ENCODE results near the gene RPS10.

The RPS10 gene

DNA sequence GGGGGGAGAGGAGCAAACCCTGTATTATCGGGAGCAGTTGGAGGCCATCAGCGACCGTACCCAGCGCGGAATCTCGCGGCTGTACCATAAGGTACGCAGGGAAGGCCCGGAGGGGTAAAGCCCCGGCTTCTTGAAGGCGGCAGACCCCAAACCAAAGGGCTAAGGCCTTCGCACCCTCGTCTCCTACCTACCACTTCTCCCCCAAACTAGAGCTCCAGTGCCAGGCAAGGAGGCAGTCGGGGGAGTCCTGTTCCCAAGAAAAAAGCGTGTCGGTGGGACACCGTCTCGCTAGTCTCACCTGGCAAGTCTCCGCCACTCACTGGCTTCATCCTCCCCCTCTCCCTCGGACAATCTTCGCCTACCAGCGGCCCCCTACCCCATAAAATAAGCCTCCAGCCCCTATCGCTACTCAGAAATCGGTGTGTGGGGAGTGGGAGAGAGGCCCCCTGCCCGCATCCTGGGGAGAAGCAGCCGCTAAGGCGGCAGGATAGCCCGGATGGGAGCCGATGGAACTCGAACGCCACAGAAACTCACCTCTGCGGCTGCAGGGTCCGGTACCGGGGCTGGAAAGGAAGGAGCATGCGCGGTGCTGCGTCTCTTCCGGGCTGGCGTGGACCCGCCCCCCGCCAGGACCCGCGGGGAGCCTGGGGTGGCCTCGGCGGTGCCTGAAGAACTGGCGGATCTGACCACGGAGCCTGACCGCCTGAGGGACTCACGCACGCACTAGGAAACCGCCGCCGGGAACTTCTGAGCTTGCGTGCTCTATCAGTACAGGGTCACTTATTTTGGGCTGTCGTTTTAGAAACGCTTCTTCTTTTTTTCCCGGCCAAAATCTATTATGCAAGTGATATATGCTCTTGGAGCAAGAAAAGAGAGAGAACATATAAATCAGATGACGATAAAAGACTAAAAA, at the start of gene RPS10:
TSS of gene RPS10 (minus strand) at position 572 of the 913 bp plus-strand sequence. CDS start 848 bp downstream, outside the sequence.
- intact Hi-C loops (cut with DNase I): loop anchor here (5.0 kb wide), 1 partner anchor 182 kb away; no protein-coding TSS in a partner anchor
- peak; percentile 87 to 99 (median 92) for DNase-seq

- DNase-seq: peak in 2 of 10 donors; percentile 36 to 50
- intact Hi-C loops (cut with DNase I): no loop called here
Observed at GRCh38 chr6:34475238-34475682, 49.4 kb upstream of the RPS10 start.

DNA sequence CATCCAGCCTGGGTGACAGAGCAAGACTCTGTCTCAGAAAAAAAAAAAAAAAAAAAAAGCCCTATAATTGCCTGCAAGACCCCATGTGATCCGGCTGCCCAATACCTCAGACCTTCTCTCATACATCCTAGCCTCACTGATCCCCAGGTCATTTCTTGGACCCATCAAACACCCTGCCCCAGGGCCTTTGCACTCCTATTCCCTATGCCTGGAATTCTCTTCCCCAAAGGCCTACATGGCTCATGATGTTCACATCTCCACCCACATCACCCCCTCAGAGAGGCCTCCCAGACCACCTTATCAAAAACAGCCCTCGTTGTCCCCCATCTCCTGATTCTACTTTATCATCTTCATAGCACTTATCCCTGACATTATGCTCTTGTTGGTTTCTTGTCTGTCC, 48.9 kb upstream of the RPS10 start:
- intact Hi-C loops (cut with DNase I): no loop called here
- no peak for DNase-seq

GRCh38 chr6:34473967-34474366, 48.1 kb upstream of the RPS10 start:
- intact Hi-C loops (cut with DNase I): no loop called here

GRCh38 chr6:34472425-34472824, 46.6 kb upstream of the RPS10 start:
- no peak for DNase-seq
- intact Hi-C loops (cut with DNase I): no loop called here

More at GRCh38 chr6:34473967-34474366, 48.1 kb upstream of the RPS10 start:
- no peak for DNase-seq

- intact Hi-C loops (cut with DNase I): no loop called here
- peak in 1 of 10 donors; percentile 74 for DNase-seq
Observed at GRCh38 chr6:34469499-34469898, 43.6 kb upstream of the RPS10 start.

DNA sequence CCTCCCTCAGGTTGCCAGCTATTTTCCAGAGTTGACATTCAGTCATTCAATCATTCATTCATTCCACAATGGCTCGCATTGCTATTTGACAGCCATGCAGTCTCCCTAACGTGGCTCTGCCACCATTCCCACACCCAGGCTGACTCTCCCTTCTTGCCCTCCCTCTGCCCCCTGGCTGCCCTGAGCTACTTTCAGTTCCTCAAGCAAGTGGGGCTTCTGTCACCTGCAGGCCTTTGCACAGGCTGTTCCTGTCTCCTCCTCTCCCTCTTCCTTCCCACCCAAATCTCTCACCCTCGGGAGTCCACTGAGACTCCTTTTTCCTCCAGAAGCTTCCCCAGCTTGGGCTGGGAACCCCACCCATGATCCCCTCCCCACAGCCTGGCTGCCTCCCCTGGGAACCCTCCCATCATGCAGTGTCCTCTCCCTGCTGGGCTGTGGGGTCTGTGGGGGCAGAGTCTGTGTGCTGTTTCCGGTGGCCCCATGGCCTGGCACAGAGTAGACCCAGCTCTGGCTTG, 42.6 kb upstream of the RPS10 start:
- peak in 1 of 10 donors; percentile 64 for DNase-seq
- intact Hi-C loops (cut with DNase I): no loop called here

GRCh38 chr6:34466242-34467185, 40.6 kb upstream of the RPS10 start:
- intact Hi-C loops (cut with DNase I): no loop called here
- peak in 2 of 10 donors; percentile 75 to 87 for DNase-seq

- intact Hi-C loops (cut with DNase I): no loop called here
- DNase-seq: peak in 9 of 10 donors; percentile 19 to 96 (median 75)
Observed at GRCh38 chr6:34465531-34466241, 39.8 kb upstream of the RPS10 start, which contains the start of gene PACSIN1. TSS of gene PACSIN1 (plus strand) at chr6:34466076. CDS start at chr6:34526306, 60,230 bp downstream.

- intact Hi-C loops (cut with DNase I): loop anchor here (5.0 kb wide), 1 partner anchor 143 kb away; no protein-coding TSS in a partner anchor
- peak in 1 of 10 donors; percentile 27 for DNase-seq
Observed at GRCh38 chr6:34463849-34464248, 38.0 kb upstream of the RPS10 start.

GRCh38 chr6:34463299-34463698, 37.4 kb upstream of the RPS10 start:
- intact Hi-C loops (cut with DNase I): loop anchor here (5.0 kb wide), 1 partner anchor 144 kb away; no protein-coding TSS in a partner anchor

DNA sequence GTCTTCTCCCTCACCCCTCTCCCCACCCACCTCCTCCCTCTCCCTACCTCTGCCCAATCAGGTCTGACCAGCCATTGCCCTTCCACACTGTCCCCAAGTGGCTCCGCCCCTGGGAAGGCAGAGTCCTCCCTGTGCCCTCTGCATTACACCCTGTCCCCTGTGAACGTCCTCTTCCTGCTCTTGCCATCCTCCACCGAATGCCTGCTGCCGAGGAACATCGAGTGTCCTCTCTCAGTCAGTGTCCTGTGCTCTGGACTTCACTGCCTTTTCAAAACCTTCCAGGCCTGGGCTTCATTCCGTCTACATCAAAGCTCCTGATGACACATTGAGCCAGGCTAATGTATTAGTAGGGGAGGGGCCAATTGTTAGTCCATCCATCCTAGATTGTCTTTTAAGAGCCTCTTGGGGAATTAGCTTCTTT, 36.7 kb upstream of the RPS10 start:
- intact Hi-C loops (cut with DNase I): loop anchor here (5.0 kb wide), 1 partner anchor 145 kb away; no protein-coding TSS in a partner anchor
- peak in 1 of 10 donors; percentile 82 for DNase-seq

More at GRCh38 chr6:34463299-34463698, 37.4 kb upstream of the RPS10 start:
- peak in 1 of 10 donors; percentile 1 for DNase-seq

GRCh38 chr6:34462010-34462409, 36.1 kb upstream of the RPS10 start:
- peak in 1 of 10 donors; percentile 35 for DNase-seq
- intact Hi-C loops (cut with DNase I): loop anchor here (5.0 kb wide), 1 partner anchor 145 kb away; no protein-coding TSS in a partner anchor

DNA sequence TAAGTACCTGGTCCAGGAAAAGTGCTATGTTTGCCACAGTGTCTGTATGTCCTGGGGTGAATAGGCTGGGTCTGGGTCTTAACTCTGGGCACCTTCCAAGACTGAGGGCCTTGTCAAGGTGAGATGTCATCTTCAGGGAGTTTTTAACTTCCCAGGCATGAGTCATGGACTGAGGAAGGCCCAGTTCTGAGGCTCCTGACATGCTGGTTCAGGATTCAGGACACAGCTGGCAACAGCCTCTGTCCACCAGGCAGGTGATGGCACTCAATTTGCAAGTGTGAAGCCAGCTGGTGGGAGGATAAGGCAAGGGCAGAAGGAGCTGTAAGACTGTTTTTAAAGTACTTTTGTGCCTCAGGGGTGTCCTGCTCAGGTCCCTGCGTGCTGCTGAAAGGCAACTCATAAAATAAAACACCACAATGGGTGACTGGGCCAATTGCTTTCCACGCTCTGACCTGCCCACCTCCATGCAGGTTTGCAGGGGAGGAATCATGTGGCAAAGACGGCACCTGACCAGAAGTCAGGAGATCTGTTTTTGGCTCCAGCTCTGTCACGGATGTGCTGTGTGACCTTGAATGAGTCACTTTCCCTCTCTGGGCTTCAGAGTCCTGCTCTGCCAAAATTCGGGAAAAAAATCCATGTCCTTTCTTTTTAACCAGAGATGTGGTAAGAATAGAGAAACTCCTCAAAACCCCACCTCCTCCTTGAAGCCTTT, 35.1 kb upstream of the RPS10 start:
- intact Hi-C loops (cut with DNase I): loop anchor here (5.0 kb wide), 1 partner anchor 146 kb away; no protein-coding TSS in a partner anchor
- DNase-seq: peak in 1 of 10 donors; percentile 20

GRCh38 chr6:34459899-34460593, 34.2 kb upstream of the RPS10 start:
- intact Hi-C loops (cut with DNase I): loop anchor here (5.0 kb wide), 1 partner anchor 147 kb away; no protein-coding TSS in a partner anchor
- DNase-seq: peak in 3 of 10 donors; percentile 33 to 69 (median 35)

GRCh38 chr6:34457742-34458735, 32.2 kb upstream of the RPS10 start:
- intact Hi-C loops (cut with DNase I): no loop called here
- DNase-seq: peak in 1 of 10 donors; percentile 59

- intact Hi-C loops (cut with DNase I): no loop called here
- peak in 1 of 10 donors; percentile 79 for DNase-seq
Observed at GRCh38 chr6:34457382-34457741, 31.5 kb upstream of the RPS10 start.

Data from posterior cingulate gyrus (tissue), 11 donors.